Iris pigment epithelial cell (primary cell): ENCODE measurements around the gene HIVEP2.
A peak's percentile ranks its signal among the peaks of the same experiment; 100 is the strongest.

Experiments
- DNase-seq: peaks from one replicate; pipeline ENCODE4 v3.0.0-alpha.2; 2011; ENCODE audit warnings: low read depth

HIVEP2 gene

DNA sequence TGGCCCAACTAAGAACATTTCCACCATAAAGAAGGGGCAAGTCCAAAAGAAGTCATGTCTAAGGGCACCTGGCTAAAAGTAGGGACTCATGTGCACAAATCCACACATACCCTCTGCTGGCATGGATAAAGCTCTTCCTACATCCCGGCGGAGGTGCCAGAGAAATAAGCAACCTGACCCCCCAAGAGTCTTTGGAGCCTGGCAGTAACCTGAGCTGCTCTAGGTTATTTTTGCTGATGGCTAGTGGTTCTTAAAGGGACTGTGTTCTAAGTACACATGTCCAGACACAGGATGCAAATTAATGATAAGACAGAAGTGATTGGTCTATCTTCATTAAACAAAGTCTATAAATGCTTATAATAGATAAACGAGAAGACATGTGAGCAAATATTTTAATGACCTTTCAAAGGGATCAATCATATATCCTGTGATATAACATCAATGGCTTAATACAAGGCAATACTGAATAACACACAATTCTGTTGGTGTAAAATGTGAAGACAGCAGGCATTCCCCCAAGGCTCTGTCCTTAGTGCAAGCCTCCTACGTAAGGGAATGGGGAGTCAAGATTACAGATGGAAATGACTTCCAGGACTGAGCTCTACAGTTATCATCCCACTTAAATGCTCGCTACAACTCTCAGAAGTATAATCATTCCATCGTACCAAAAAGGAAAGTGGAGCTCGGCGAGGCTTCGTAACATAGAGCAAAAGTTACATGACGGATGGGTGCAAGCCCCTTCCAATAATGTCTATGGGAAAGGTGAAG lies 52.5 kb downstream of the HIVEP2 start:
- no peak for DNase-seq

DNA sequence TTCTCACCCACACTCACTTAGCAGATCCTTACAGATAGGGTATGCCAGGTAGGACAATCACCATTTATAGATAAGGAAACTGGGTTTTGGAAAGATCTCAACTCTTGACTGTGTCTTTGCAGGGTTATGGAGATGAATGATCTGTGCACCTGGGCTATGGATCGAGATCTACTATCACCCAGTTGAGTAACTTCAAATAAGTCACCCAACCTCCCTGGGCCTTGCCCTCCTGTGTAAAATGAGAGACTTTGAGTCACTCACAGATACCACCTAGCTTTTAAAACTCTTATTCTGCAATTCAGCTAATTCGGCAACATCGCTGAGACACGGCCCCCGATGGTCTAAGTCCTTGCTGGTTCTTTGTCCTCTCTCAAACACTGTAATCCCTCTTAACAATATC lies 53.5 kb downstream of the HIVEP2 start:
- DNase-seq: no peak

DNA sequence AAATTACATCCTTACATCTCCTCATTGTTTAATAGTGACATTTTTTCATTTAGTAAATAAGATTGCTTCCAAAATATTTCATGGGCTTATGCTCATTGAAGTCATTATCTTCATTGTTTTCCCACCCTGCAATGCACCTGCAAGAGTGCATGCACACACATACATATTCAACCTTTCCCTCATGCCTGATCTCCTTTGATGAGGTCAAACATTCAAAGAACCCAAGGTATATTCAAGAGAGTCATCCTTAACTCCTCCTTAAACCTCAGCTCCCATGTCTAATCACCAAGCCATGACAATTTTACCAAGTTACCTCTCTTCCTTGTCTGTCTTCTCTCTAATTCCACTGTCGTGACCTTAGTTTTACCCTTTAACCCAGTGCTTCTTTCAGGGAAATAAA lies 56.5 kb downstream of the HIVEP2 start:
- no peak for DNase-seq

DNA sequence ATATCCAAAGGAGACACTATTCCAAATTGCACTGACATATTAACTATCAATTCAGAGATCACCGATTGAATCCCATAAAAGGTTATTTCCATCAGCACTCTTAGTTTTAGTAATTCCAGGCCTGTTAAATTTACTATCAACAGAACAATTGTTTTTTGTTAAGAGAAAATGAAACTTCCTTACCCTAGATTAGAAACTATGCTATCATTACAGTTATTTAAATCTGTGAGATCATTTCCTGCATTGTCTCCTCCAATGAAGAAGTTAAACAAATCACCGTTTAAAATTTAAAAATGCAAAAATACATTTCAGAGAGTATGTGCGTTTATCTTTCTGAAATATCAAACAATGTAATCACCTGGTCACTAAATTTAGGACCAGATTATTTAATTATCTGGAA lies 57.5 kb downstream of the HIVEP2 start:
- no peak for DNase-seq

DNA sequence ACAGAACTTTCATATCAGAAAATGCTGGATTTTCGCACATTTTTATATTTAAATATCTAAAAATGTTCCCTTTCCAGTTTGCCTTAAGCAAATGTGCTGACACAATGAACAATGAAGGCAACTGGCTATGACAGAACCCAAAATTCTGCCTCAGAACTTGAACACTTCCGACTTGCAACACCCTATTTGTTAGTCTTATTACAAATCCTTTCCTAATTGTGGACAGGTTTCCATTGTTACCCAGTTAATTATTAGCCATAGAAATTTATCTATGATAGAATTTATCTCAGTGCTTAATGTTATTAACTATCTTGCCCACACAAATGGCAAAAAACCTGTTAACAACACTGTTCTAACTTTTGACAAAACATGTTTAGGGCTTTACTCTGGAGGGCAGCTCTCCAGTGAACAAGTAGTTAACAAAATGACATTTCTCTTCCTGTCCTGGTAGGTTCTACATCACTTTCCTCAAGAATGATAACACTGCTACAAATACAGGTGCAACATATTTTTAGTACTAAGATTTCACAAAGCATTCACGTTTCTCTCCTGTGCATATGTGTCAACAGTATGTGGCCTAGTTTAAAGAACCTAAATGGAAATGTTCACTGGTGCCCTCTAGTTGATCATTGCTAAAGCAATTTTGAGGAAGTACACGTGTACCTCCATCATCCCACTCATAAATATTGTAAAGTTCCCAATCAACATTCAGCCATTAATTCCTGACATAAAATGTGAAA lies 58.4 kb downstream of the HIVEP2 start:
- peak; percentile 74 for DNase-seq

DNA sequence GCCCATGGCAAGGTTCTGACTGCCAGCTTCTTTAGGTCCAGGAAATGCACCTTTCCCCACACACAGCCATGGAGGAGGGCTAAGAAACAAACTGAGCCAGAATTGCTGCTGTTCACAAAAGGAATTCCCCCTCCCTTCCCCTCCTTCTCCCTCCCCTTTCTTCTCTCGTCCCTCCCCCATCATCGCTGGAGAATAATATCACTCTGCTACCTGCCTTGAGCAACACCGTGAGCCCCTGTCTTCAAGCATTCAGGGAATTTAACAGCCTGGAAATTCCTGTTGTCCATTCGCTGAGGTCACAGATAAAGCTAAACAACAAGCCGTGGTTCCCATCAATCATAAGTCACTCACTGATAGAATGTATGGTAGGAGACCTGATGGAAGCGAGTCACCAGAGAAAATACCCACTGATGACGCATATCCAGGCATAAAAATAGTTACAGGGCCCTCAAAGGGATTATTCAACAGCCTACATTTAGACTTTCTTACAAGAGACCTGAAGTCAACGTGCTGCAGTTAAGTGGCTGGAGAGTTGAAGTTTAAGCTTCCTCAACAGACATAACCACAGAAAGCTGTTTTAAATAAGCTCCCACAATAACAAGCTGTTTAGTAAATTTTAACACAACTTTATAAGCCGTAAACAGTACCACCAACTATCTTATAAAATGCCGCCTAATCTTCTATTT lies 59.7 kb downstream of the HIVEP2 start:
- peak; percentile 99 for DNase-seq

DNA sequence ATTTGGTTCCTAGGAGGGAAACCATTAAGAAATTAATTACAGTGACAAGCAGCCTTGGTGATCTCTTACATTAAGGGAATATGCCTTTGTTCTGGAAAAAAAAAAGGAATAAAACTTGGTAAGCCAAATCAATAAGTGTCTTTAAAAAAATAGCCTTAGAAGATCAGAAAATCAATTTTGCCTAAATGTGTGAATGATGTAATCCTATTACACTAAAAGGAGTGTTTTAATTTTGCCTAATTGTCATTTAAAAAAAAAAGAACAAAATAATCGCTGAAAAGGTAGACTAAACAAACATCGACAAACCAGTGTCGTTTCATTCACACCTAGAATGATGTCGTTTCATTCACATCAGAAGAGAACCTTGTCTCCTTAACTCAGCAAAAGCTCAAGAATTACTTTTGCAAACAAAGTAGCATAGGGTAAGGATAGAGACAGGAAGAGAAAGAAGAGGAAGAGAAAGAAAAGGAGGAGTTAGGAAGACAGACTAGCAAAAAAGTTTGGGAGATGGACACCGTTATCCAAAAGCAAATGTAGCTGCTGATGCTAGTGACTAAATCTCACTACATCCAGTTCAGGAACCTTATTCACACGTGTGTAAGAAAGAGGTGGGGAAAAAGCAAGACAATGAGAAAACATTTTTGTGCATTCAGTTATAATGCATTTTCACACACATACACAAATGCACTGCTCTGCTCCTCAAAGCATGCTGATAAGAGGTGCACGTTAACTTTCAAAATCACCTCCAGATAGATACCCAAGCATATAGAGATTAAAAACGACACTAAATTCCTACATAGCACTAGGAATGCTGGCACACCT lies 60.6 kb downstream of the HIVEP2 start:
- DNase-seq: no peak

DNA sequence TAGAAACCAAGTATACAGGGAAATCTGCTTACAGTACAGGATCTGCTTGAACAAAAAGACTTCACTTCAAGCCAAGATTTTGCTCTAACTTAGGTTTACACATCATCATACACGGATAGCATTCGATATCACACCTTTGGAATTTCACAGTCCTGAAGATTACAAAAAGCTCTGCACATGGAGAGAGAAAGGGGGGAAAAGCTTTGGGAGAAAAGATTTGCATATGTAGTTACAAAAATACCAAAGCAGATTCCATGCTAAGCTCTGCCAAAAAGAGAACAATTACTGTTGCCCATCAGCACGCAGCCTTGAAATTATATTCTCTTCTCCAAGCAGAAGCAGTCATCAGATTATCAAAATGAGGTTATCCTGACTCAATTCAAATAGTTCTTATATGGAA lies 62.0 kb downstream of the HIVEP2 start:
- DNase-seq: peak; percentile 49

DNA sequence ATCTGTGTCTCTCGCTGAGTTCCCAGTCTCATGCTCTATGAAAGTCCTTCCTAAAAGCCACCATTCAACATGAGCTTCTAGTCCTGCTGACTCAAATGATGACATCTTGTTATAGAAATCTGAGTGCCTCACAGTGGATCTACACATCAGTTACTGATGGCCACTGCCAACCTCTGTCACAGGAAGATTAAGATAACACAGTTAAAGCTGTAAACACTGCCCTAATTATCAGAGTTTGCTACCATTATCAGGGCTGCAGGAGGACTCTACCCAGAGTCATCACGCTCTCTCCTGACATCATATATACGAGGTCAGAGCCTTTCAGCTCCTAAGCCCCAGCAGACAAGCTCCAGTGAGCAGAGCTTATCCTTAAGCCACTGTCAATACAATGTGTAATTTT lies 63.2 kb downstream of the HIVEP2 start:
- DNase-seq: no peak

DNA sequence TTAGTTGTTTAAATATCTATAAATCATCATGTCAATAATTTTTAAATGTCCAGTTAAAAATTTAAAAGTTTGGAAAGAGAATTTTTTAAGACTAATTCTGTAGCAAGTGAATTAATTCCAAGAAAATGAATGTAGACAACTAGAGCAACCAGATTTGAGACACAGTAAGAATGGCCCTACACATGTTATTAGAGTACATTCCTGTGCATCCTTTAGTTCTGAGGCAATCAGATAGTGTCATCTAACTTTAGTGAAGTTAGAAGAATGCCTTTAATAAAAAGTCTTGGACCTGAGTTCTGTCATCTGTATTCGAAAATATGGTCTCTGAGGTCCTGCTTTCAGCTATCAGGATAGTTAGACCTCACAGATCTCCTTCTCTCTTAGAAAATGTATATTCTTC lies 63.7 kb downstream of the HIVEP2 start:
- DNase-seq: peak; percentile 48

DNA sequence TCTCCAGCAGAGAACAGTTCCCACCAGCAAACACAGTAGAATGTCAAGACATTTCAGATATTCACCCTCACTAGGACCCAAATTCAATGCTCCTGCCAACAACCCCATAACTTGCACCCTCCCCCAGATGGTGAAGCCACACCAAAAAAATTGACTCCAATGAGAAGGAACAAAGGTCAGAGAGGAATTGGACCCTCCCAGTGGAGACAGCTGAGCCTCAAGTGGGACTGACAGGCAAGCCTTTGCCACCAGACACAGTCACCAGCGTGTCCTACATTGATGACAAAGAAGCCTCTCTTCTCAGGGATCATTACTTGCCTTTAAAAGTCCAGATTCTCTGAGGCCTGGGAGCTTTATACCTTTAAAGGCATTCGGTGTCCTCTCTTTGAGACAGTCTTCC lies 64.8 kb downstream of the HIVEP2 start:
- no peak for DNase-seq

DNA sequence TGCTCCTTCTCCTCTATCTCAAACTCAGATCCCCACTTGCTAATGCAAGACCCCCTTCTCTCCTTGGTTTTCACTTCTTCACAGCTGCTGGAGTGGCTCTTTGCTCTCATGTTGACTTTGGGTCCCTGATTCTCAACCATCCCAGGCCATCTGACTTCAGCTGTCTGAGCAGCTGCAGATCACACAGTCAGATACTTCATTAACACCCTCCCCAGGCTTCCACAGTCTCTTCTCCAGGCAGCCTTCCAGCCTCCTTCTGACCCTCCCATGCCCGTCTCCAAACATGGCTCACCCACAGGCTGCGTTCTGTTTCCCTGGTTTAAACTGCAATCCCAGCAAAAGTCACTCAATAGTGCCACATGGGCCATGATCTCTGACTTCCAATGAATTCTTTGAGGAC lies 65.4 kb downstream of the HIVEP2 start:
- no peak for DNase-seq

DNA sequence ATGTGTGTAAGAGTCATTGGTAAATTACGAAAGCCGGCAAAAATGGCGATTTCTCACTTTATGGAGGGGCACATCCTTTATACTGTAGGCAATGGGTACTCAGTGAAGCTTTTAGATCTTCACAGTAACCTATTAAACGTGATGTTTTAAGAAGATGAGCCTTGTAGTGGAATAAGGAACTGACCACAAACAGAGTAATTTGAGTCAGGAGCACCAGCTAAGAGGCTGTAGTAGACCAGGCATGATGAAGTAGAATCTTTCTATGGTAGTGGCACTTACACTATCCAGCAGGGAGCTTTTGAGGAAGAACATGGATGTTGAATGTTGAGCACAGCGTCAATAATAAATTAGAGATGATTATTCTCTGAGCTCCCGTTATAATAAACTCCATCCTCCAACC lies 65.9 kb downstream of the HIVEP2 start:
- no peak for DNase-seq

DNA sequence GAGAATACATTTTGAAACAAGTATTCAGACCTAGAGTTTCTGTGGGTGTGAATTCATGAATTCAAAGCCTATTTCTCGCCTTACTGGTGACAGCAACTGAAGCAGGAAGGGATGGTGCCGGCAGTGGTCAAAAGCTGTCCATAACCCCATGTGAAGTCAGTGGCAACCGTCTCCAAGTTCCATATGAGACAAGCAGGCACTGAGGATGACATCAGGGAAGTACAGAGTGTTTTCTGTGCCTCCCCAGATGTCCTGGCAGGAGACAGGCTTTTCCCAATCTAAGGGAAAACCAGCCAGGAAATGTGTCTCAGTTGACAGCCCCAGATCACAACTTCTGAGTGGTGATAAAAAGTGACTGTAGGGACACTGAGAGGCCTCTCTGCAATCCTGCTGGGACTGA lies 66.6 kb downstream of the HIVEP2 start:
- DNase-seq: no peak

DNA sequence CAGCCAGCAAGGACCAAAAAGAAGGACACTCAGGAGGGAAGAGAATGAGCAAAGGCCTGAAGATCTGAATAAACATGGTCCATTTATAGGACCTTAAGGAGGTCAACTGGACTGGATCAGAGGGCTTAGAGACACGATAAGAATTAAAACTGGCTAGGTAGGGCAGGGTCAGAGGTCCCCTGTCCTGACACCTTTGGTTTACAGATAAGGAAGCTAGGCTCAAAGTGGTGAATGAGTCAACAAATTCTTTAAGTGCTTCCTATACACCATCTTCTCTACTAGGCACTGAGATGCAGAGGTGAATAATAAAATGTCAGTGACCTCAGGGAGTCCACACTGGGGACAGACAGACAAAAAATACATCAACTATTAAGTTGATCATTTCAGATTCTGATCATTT lies 70.3 kb downstream of the HIVEP2 start:
- DNase-seq: no peak

DNA sequence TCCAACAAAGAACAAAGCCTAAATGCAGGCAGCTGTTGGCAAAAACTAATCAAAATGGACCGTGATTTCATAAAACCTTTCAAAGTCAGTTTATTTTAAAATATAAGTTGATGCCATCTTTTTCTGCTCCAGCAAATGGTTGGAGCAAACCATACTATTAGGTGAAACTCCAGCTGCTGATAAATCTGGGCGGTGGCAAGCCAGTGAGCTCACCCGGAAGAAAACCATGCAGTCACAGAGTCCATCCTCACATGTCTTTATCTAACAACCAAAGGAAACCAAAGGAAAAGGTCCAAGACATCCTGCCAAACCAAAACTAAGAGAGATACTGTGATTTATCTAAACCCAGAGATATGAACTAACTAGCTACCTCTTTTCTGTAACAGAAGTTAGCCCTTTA lies 72.6 kb downstream of the HIVEP2 start:
- no peak for DNase-seq

DNA sequence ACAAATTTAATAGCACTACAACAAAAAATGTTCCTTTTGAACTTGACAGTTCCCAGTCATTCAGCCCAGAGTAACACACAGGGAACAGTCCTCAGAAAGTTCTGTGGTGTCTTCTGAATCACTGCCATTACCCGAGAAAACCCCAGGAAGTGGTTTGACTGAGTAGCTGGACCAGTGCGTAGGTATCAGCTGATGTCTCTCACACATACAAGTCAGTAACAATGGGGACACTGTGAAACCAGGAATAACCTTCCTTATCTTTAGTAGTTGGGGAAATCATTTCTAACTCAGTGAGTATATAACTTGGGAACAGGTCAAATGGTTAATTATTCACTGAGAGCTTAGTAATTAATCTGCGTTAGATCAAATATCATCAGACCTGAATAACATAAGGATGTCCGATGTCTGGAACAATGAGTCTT lies 73.1 kb downstream of the HIVEP2 start:
- peak; percentile 96 for DNase-seq

DNA sequence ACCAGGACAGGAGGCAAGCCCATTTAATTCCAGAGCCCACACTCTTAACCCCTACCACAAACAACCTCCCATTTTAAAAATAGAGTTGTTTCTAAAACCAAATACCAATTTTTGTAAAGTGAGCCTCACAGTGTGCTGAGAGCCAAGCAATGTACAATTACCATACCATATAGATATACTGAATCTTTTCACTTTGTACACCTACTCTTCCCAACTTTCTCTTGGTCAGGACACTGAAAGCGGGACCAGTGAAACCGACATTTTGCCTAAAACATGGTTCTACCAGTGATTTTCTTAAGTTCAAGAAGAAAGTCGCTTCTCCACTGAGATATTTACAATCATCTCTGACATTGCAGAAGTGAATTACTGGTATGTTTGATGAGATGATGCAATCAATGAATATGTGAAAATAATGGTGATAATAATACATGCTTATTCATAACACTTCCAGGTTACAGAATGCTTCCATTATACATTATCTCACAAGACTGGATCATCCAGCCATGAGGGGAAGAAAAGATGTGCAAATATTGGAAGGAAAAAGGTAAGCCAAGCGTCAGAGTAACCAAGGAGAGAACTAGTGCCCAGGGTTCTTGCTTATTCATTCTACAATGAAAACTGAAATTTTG lies 74.1 kb downstream of the HIVEP2 start:
- peak; percentile 67 for DNase-seq

DNA sequence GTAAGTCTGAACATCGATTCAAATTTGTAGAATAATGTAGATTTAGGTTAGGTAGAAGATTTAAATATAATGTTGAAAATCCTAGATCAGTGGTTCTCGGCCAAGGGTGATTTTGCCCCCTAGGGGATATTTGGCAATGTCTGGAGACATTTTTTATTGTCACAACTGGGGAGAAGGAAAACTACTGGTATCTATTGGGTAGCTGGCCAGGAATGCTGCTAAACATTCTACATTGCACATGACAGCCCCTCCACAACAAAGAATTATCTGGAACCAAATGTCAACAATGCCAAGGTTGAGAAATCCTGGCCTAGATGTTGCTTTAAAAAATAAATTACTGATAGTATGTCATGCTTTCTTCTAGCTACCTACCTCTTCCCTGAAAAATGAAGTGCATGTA lies 76.1 kb downstream of the HIVEP2 start:
- DNase-seq: no peak

DNA sequence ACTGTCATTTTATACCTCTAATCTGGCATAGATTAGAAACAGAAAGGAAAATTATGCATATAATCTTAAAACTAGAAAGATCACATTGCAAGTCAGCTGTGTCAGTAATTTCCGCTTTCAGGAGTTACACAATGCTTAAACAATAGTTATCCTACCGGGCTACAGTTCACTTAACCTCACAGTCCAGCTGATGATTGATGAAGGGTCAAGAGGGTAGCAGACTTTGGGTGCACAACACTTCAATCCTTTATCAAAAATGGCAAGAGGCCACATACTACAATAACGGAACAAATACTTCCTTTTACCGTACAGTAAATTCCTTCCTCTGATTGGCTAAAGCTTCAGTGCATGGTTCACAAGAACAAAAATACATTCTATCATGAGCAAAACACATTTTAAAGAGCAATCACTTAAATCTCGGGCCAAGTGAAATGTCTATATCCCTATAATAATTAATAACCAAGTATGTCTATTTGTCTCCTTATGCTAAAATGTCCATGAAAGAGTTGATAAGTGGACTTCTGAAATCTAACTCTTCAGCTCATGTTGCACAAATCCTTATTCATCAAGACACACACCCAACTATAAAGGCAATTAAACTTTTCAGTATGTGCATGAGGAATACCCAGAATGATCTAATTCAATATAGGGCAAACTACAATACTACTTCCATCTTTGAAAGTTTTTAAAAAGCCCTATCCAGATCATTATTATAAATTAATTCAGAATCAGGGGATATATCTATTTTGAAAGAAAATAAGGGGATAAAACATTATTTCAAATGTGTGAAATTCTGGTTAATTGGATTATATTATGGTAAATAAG lies 76.8 kb downstream of the HIVEP2 start:
- peak; percentile 64 for DNase-seq

DNA sequence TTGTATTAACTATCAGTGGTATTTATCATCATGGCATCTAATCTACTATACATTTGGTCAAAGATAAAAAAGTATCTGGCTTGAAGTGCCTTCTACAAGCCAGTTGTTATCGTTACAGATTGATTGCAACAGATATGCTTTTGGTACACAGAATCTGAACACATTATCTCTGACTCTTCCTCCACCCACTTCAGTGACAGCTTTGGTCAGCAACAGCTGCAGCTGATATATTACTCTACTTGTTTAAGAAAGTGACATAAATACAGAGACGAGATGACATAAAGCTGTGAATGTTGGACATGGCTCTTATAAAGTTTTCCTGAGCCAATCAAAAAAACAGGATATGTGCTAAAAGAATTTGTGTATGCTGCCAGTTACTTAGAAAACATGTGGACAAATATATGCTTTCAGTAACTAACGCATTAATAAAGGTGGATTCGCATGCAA lies 77.6 kb downstream of the HIVEP2 start:
- DNase-seq: peak; percentile 71
